HG02973 (cell line): ENCODE measurements around the gene SRMS.
"Not testable (repeated sequence)": the region's sequence is repeated elsewhere in the genome, so short reads cannot be mapped to it uniquely, and the experiment has no call there.

ENCODE experiments used
- ATAC-seq: cut with Tn5 transposase; IDR thresholded peaks from one replicate; pipeline ENCODE4 v1.9.1; 2021; ENCODE audit warnings: moderate library complexity; ENCODE audit not compliant: unreplicated experiment

SRMS gene

DNA sequence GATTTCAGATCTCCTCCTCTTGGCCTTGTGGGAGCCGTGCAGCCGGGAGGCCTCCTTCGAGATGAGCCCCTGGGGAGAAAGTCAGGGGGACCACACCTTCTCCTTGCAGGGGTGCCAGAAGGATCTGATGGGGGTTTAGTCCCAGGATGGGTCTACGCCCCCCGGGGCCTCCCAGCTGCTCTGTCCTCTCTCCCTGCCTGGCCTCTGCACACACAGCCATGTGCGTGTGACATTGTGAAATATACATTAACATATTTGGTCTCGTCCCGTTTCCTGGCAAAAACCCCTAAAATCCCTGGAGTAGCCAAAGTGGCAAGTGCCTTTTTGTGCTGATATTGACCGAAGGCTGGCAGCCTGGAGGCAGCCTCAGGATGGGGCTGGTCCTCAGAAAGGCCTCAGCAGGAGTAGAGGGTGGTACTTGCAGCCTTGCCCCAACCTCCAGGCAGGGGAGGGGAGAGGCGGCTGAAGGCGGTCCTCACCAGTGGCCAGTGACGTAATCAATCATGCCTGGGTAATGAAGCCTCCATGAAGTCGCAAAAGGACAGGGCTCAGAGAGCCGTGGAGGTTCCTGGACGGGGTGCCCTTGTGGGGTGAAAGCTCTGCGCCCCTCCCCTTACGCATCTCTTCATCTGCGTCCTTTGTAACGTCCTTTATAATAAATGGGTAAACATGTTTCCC, 31.6 kb upstream of the SRMS start:
- no peak for ATAC-seq

GRCh38 chr20:63578224-63579016, 30.9 kb upstream of the SRMS start:
- ATAC-seq: no peak

- no peak for ATAC-seq
These were observed 29.9 kb upstream of the SRMS start for GRCh38 chr20:63577317-63577894.

GRCh38 chr20:63576311-63576710, 28.8 kb upstream of the SRMS start:
- ATAC-seq: no peak

- ATAC-seq: no peak
These were observed 27.5 kb upstream of the SRMS start for GRCh38 chr20:63574829-63575743.

GRCh38 chr20:63574156-63574828, 26.7 kb upstream of the SRMS start, which contains the start of gene HELZ2:
Gene HELZ2, minus strand, starts transcription at chr20:63574239. Its CDS starts 1,854 bp downstream, at chr20:63572385.
- ATAC-seq: no peak

GRCh38 chr20:63573647-63574131, 26.1 kb upstream of the SRMS start:
- no peak for ATAC-seq

- ATAC-seq: no peak
These were observed 25.5 kb upstream of the SRMS start for GRCh38 chr20:63572788-63573646.

DNA sequence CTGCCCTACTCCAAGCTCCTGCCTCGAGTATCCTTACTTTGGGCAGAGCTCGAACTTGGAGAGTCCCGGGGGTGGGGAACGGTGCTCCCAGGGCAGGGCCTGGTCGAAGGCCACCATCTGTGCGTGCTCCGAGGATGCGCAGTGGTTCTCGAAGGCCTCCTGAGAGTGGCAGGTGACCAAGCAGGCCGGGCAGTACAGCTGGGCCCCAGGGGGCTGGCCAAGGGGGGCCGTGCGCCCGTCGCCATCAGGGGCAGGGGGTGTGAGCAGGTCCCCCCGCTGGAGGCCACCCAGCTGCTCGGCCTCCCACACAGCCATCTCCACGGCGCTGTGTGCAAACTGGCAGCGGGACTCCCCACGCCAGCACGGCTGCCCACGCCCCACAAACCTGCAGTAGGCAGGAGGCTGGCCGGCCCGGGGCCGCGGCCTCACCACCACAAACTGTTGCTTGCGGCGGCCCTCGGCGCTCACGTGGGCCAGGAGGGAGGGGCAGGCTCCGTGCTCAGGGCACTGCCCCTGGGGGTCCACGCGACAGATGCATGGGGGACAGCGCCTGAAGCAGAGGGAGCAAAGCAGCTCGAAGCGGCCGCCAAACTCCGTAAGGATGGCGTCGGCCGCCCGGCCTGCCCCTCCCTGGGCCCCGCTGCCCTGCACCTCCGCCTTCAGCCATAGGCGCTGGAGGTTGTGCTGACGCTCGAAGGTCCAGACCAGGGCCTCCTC, 24.7 kb upstream of the SRMS start:
- ATAC-seq: no peak

- ATAC-seq: not testable (repeated sequence)
These were observed 23.5 kb upstream of the SRMS start for GRCh38 chr20:63571087-63571478.

GRCh38 chr20:63570281-63571086, 22.9 kb upstream of the SRMS start:
- no peak for ATAC-seq

DNA sequence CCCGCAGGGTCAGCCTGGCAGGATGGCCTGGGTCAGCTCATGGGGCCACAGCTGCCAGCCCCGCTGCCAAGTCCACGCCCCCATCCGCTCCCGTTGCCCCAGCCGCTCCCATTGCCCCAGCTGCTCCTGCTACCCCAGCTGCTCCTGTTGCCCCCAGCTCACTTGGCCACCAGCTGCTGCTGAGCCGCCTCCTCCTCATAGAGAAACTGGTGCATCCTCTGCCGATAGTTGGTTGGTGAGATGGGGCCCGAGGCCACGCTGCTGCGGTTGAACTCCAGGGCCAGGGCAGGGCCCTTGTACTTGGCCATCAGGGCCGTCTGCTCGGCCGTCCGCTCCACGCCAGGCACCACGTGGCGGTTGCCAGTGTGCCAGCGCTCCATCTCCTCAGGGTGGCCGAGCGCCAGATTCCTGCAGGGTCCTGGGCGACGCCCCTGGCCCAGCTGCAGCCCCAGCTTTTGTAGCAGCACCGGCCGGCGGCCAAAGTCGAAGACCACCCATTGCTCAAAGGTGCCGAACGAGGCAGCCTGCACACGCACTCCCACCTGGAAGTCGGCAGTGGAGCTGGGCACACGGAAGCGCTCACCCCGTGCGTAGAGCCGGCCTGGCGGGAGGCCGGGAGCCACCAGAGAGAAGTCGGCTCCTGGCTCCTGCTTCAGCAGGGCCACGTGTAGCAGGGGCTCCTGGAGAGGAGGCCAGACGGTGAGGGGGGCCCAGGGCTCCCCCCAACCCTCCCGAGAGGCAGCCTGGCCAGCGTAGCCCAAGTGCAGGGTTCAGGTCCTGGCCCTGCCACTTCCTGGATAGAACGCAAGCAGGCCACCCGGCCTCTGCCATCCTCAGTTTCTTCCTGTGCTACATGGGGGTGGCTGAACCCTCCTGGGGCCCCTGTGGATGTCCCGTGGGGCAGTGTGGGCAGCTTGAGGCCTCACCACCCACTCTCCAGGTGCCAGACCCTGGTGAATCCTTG, 21.7 kb upstream of the SRMS start:
- ATAC-seq: no peak

DNA sequence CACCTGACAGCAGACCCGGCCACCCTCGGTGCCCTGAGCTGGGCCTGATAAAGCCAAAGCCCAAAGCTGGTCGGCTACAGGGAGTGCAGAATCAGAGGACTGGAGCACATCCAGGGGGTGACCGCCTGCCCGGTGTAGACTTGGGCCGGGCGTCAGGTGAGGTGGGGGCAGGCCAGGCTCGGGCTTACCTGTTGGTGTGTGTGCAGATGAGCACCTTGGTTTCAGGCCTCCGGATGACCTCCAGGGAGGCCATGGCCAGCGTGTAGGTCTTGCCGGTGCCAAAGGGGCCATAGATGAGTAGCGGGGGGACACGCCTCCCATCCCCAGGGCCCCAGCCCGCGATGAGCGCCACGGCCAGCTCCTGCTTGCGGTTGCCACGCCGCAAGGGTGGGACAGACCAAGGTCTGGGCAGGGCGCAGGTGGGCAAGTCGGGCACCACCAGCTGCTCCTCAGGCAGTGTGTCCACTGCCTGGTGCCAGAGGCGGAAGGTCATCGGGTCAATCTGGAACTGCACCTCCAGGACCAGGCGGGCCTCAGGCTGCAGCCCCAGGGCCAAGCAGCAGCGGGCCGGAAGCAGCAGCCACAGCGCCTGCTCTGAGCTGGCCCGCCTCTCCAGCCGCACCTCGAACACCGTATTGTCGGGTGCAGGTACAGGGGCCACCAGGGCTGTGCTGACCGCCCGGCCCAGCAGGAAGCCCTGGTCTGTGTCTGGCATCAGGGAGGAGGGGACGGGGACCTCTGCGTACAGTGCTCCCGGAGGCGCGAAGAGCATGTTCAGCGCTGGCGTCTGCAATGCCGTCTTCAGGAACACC, 20.8 kb upstream of the SRMS start:
- ATAC-seq: no peak

DNA sequence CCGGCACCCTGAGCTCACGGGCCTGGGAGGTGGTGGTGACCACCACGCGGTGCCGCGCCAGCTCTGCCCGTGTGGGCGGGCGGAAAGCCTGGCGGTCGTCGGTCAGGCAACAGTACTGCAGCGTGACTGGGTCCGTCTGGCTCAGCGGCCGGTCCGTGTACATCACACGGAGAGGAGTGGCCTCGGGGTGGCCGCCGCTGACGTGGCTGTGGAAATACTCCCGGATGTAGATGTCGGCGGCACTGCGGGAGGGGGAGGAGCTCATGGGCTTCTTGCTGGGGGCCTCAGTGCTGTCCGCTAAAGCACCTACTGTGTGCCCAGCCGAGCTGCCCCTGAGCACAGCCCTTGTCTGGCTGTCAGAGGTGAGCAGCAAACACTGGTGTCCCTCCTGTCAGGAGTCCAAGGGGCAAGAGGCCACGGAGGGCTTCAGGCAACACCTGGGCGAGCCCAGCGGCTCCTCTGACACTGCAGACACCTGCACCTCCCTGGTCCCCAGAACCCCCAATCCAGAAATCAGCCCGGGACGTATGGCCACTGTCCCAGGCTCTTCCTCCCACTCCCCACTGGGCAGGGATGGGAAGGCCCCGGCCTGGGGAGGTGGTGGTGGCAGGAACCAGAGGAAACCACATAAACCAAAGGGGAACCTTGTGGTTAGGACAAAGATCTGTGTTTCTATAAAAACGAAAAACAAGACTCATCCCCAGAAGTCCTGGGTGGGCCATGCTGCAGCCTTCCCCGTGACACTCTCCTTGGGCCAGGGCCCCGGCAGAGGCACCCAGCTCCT, 20.0 kb upstream of the SRMS start:
- peak; percentile 57 for ATAC-seq

GRCh38 chr20:63567136-63567385, 19.5 kb upstream of the SRMS start:
- ATAC-seq: no peak
